ENCODE measurements around the gene HERC3.

Gene HERC3

DNA sequence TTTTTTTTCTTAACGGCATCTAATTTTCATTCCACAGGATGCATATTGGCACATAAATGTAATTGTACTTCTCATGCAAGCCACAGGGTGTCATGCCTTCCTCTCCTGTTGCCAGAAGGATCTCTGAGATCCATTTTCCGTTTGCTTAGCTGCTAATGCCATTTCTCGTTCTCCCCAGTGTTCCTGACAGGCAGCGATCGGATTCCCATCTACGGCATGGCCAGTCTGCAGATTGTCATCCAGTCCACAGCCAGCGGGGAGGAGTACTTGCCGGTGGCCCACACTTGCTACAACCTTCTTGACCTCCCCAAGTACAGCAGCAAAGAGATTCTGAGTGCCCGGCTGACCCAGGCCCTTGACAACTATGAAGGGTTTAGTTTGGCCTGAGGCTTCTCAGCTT is 114.3 kb downstream of the HERC3 start:
- H3K27ac ChIP-seq: peak overlapping the region; percentile 55
- TF ChIP-seq, protein P1, sequence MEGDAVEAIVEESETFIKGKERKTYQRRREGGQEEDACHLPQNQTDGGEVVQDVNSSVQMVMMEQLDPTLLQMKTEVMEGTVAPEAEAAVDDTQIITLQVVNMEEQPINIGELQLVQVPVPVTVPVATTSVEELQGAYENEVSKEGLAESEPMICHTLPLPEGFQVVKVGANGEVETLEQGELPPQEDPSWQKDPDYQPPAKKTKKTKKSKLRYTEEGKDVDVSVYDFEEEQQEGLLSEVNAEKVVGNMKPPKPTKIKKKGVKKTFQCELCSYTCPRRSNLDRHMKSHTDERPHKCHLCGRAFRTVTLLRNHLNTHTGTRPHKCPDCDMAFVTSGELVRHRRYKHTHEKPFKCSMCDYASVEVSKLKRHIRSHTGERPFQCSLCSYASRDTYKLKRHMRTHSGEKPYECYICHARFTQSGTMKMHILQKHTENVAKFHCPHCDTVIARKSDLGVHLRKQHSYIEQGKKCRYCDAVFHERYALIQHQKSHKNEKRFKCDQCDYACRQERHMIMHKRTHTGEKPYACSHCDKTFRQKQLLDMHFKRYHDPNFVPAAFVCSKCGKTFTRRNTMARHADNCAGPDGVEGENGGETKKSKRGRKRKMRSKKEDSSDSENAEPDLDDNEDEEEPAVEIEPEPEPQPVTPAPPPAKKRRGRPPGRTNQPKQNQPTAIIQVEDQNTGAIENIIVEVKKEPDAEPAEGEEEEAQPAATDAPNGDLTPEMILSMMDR (conservative IDR thresholded peaks at IDR 0.05): peak; percentile 89

DNA sequence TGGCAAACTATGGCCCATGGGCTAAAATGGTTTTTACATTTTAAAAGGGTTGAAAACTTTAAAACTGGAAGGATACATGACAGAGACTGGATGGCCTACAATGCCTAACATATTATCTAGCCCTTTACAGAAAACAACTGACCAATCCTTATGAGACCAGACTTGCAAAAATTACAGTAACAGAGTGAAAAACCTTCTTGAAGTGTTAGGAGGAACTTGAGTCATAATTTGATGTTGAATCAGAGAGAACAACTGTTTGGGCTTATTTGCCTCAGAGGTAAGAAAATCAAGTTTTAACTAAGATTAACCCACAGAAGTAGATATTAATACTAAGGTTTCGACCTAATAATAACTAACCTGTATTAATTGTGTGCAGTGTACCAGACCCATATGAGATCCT is 117.7 kb downstream of the HERC3 start:
- no peak overlapping the region for H3K27ac ChIP-seq
- TF ChIP-seq, protein P1 (conservative IDR thresholded peaks at IDR 0.05): no peak

DNA sequence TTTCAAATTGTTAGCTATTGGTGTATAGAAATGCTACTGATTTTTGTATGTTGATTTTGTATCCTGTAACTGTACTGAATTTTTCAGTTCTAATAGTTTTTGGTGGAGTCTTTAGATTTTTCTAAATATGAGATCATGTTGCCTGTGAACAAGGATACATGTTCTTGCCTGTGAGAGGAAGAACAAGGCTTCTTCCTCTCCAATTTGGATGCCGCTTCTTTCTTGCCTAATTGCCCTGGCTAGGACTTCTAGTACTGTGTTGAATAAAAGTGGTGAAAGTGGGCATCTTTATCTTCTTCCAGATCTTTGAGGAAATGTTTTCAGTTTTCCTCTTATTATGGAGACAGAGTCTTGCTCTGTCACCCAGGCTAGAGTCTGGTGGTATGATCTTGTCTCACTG is 121.5 kb downstream of the HERC3 start:
- TF ChIP-seq, protein P1 (conservative IDR thresholded peaks at IDR 0.05): no peak
- H3K27ac ChIP-seq: no peak overlapping the region

DNA sequence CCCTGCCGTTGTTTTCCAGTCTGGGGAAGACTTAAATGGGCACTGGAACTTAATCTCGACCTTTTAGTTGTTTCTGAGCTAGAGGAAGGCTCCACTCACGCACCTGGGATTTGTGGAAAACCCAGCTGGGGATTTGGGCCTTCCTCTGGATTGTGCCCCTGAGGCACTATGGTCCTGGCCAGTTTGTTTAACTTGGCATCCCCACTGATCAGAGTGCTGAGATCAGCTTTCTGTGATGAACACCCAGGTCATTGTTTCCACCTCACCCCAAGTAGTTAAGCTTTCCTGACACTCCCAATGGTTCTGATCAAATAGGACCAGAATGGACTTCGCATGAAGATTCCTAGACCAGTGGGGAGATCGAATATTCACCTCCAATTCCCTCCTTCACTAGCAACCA is 125.8 kb downstream of the HERC3 start:
- H3K27ac ChIP-seq: no peak overlapping the region
- TF ChIP-seq, protein P1 (conservative IDR thresholded peaks at IDR 0.05): no peak

DNA sequence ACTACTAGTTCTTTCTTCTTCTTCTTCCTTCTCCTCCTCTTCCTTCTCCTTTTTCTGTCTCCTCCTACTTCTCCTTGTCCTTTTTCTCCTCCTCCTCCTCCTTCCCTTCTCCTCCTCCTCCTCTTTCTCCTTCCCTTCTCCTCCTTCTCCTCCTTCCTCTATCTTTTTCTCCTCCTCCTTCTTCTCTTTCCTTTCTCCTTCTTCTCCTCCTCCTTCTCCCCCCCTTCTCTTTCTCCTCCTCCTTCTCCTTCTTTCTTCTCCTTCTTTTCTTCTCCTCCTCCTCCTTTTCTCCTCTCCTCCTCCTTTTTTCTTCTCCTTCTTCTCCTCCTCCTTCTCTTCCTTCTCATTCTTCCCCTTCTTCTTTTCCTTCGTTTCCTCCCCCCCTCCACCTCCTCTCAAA is 127.1 kb downstream of the HERC3 start:
- TF ChIP-seq, protein P1 (conservative IDR thresholded peaks at IDR 0.05): no peak
- no peak overlapping the region for H3K27ac ChIP-seq

DNA sequence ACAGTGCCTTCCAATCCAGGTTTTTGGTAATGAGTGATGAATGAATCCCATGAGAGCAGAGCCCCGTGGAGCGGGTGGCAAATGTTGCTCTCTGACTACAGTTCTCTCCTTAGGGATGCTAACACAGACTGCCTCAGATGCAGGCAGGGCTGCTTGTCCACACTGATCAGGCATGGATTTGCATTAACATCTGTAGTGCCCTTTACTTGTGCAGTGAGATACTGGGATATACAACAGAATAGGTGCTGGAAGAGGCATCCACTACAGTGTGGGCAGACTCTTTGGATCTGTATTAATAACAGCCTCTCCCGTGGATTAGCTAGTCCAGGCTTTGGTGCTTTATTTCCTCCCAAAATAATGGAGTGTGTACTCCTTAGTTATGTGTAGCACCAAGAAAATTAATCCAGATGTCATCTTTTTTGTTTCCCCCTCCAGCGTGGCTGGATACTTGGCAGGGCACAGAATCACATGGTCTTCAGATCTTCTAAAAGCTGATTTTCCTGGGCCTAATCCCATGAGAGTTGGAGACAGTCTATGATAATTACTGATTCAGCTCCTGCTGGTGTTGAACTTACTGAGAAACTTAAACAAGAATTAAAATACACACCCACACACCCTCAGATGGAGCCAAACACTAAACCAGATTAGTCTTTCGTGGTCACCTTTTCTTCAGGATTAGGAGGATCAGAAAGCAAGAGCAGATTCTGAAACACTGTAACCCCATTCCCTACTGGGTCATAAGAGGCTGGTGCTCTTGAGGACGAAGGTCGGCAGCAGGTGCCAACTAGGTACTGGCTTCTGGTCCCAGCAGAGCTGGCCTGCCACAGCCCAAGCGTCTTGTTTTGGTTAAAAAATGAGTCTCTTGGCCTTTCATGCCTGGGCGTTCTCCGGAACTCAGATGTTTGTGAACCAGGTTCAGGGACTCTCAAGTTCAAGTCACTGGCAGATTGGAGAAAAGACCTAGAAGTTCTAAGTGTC is 128.5 kb downstream of the HERC3 start:
- TF ChIP-seq, protein P1 (conservative IDR thresholded peaks at IDR 0.05): no peak
- no peak overlapping the region for H3K27ac ChIP-seq

DNA sequence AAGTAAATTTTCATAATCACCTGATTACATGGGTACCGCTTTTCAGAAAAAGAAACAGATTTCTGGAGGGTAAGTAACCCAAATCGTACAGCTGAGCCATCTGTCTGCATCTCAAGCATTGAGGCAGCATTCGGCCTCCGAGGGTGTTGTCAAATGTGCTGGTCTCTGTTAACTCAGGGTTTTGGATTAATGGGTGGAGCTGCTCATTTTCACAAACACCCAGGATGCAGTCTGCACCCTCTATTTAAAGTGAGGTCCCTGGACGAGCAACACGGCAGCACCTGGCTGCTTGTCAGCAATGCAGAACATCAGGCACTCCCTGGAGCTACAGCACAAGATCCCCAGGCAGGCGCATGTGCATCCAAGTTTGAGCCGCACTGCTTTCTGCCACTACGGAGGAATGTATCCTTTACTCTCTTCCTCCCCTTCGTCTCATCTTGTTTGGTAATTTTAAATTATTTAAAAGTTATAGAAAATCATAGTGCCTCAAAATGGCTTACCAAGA is 130.0 kb downstream of the HERC3 start:
- H3K27ac ChIP-seq: no peak overlapping the region
- TF ChIP-seq, protein P1 (conservative IDR thresholded peaks at IDR 0.05): no peak

All from VCaP (cell line).